ENCODE results near the gene NPY4R. TPM values are rescaled to one million over a fixed set of nuclear protein-coding genes. Genes with fewer than 3 reads are reported as not detected.
"Not testable (repeated sequence)": the region's sequence is repeated elsewhere in the genome, so short reads cannot be mapped to it uniquely, and the experiment has no call there.

NPY4R gene
- not detected in 2 replicates for total RNA-seq

- not testable (repeated sequence) for DNase-seq (ENCODE audit: low read depth); H3K4me3 ChIP-seq (ENCODE audit: low read depth, low read length)
These were observed at the start of gene NPY4R for GRCh38 chr10:46465765-46466164. TSS of gene NPY4R (minus strand) at chr10:46465958. CDS start at chr10:46462635, 3,323 bp downstream.

- TF ChIP-seq, protein P1, sequence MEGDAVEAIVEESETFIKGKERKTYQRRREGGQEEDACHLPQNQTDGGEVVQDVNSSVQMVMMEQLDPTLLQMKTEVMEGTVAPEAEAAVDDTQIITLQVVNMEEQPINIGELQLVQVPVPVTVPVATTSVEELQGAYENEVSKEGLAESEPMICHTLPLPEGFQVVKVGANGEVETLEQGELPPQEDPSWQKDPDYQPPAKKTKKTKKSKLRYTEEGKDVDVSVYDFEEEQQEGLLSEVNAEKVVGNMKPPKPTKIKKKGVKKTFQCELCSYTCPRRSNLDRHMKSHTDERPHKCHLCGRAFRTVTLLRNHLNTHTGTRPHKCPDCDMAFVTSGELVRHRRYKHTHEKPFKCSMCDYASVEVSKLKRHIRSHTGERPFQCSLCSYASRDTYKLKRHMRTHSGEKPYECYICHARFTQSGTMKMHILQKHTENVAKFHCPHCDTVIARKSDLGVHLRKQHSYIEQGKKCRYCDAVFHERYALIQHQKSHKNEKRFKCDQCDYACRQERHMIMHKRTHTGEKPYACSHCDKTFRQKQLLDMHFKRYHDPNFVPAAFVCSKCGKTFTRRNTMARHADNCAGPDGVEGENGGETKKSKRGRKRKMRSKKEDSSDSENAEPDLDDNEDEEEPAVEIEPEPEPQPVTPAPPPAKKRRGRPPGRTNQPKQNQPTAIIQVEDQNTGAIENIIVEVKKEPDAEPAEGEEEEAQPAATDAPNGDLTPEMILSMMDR (conservative IDR thresholded peaks at IDR 0.05; ENCODE audit: low read depth, low read length) = no peak
- no peak for DNase-seq (ENCODE audit: low read depth)
- H3K4me3 ChIP-seq (ENCODE audit: low read depth, low read length) = no peak overlapping the region
These were observed 49.6 kb upstream of the NPY4R start for GRCh38 chr10:46515366-46515765.

DNA sequence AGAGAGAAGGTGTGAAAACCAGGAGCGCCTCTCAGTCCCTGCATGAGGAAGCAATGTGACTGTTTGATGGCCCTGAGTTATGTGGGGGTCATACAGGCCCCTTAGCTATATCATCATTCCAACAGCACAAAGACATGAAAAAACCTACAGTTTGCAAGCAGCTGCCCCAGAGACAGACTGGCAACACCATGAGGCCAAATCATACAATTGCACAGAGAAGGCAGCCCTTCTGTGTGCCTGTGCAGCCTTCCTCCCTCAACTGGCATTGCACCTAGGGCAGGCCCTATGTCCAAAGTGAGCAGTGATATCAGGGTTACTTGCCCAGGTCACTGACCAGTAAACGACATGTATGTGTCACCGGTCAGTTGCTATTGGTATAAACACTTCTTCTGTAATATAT lies 49.1 kb upstream of the NPY4R start:
- no peak for DNase-seq (ENCODE audit: low read depth)
- TF ChIP-seq, protein P1 (conservative IDR thresholded peaks at IDR 0.05; ENCODE audit: low read depth, low read length) = no peak
- no peak overlapping the region for H3K4me3 ChIP-seq (ENCODE audit: low read depth, low read length)

DNA sequence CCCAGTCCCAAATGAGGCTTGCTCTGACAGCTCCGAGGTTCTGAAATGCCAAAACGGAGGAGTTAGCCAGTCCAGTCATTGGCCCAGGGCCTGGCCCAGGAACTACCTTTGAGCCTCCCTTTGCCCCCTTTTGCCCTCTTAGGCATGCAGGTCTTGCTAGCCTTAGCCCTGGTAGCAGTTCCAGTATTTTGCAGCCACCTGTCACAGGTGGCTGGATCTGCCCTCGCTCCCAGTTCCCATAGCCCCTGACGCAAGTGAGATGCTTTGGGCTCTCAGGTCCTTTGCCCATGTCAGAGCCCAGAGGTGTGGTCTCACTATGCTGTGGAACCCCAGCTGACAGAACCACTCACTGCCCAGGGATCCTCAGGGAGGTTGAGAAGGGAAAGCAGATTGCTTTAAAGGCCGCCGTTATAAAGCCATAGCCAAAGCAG lies 48.7 kb upstream of the NPY4R start:
- DNase-seq (ENCODE audit: low read depth) = no peak
- no peak overlapping the region for H3K4me3 ChIP-seq (ENCODE audit: low read depth, low read length)
- TF ChIP-seq, protein P1 (conservative IDR thresholded peaks at IDR 0.05; ENCODE audit: low read depth, low read length) = no peak

DNA sequence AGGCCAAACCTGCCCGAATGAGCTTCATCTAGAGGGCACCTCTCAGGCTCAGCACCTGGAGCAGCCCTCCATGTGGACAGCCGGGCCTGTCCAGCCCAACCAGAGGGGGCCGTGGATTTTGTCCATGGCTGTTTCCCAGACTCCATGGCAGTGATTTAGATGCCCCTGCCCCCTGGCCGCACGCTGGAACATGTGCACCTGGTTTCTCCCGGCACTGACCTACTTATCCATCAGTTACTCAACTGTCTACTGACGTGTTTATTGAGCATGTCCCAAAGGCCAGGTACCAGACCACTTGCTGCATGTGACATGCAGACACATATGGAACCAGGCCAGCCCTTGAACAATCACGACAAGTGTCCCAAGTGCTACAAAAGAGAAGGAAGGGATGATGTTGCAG lies 47.6 kb upstream of the NPY4R start:
- not testable (repeated sequence) for H3K4me3 ChIP-seq (ENCODE audit: low read depth, low read length); DNase-seq (ENCODE audit: low read depth)

GRCh38 chr10:46512725-46513124 lies 47.0 kb upstream of the NPY4R start:
- DNase-seq (ENCODE audit: low read depth); H3K4me3 ChIP-seq (ENCODE audit: low read depth, low read length): not testable (repeated sequence)

GRCh38 chr10:46512002-46512401 lies 46.2 kb upstream of the NPY4R start:
- H3K4me3 ChIP-seq (ENCODE audit: low read depth, low read length); DNase-seq (ENCODE audit: low read depth): not testable (repeated sequence)

DNA sequence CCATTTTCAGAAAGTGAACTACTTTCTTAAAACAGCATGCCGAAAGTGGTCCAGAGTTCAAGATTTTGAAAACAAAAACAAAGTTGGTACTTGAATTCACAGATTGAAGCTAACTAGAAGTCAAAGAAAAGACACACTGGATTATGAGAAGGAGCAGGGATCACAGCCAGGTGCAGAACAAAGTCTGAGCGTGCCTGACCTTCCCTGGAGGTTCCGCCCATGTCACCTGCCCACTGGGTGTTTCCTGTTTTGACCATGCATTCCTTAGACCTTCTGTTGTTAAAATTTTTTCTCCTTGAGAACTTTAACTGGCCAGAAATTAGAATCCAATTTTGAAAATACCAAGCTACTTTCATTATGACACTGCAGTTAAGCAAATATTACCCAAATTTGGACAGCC lies 34.2 kb upstream of the NPY4R start:
- DNase-seq (ENCODE audit: low read depth); H3K4me3 ChIP-seq (ENCODE audit: low read depth, low read length): not testable (repeated sequence)

- H3K4me3 ChIP-seq (ENCODE audit: low read depth, low read length); DNase-seq (ENCODE audit: low read depth): not testable (repeated sequence)
These were observed 33.4 kb upstream of the NPY4R start for GRCh38 chr10:46498985-46499703.

GRCh38 chr10:46497878-46498277 lies 32.1 kb upstream of the NPY4R start:
- H3K4me3 ChIP-seq (ENCODE audit: low read depth, low read length); DNase-seq (ENCODE audit: low read depth): not testable (repeated sequence)

GRCh38 chr10:46497401-46497800 lies 31.6 kb upstream of the NPY4R start:
- not testable (repeated sequence) for DNase-seq (ENCODE audit: low read depth)

GRCh38 chr10:46491364-46492114 lies 25.8 kb upstream of the NPY4R start:
- not testable (repeated sequence) for DNase-seq (ENCODE audit: low read depth); H3K4me3 ChIP-seq (ENCODE audit: low read depth, low read length)

More at GRCh38 chr10:46497401-46497800, 31.6 kb upstream of the NPY4R start:
- H3K4me3 ChIP-seq (ENCODE audit: low read depth, low read length) = not testable (repeated sequence)

- H3K4me3 ChIP-seq (ENCODE audit: low read depth, low read length); DNase-seq (ENCODE audit: low read depth): not testable (repeated sequence)
These were observed 24.5 kb upstream of the NPY4R start for GRCh38 chr10:46490285-46490684.

GRCh38 chr10:46486459-46486858 lies 20.7 kb upstream of the NPY4R start:
- DNase-seq (ENCODE audit: low read depth); H3K4me3 ChIP-seq (ENCODE audit: low read depth, low read length): not testable (repeated sequence)

DNA sequence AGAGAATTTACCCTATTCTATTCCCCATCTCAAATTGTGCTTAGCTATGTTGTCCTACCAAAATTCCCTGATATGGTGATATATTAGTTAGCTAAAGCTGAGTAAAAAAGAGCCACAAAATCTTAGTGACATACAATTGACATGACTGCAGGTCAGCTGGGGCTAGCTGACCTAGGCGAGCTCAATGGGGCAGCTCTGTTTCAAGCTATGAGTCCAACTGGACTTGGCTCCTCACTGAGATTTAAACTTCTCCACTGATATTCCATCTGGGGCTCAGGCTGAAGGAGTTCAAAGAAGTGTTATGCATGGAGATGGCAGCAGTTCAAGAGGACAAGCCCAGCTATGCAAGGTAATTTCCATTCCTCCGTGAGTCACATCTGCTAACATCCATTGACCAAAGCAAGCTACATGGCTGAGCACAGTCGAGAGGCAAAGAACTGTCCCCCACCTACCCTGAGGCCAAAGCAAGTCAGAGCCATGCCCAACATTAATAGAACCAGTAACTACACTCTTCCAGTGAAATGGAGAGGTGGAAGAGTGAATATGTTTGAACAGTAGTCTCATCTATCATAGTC lies 9.1 kb upstream of the NPY4R start:
- DNase-seq (ENCODE audit: low read depth); H3K4me3 ChIP-seq (ENCODE audit: low read depth, low read length): not testable (repeated sequence)
